HepG2 (cell line): Measurements from ENCODE around the gene SLC22A7. TPM values are rescaled to one million over a fixed set of nuclear protein-coding genes. Genes with fewer than 3 reads are reported as not detected.

ENCODE experiments used
- ATAC-seq: fragments of 200-7000 bp; cut with Tn5 transposase; 3 replicates; pipeline ENCODE4 v1.9.1; 2020; ENCODE audit warnings: mild to moderate bottlenecking, moderate library complexity
- BruUV-seq: library from RNA; stranded (reverse); fragments of 400-500 nt; replicated peaks from 2 replicates; lab custom pipeline; 2021; lab: Mats Ljungman, UMichigan
- CTCF ChIA-PET: fragments of 300-600 bp; formaldehyde crosslinking; extraction: SDS; loops from one replicate; lab custom pipeline; 2021; ENCODE audit warnings: low total read pairs, inconsistent platforms, low intra/inter-chr PET ratio; lab: Yijun Ruan, JAX
- POLR2A ChIA-PET: fragments of 350-600 bp; sonication (Branson Sonifier 250); formaldehyde crosslinking; loops from one replicate; lab custom pipeline; 2020; ENCODE audit warnings: antibody characterized with exemption, inconsistent platforms; lab: Yijun Ruan, JAX
- DNase-seq: peaks from one replicate; pipeline ENCODE4 v3.0.0-alpha.2; 2015; ENCODE audit warnings: low spot score
- FAIRE-seq: peaks from 3 replicates; lab custom pipeline; 2011; peaks lifted over from hg19 to GRCh38; lab: Jason Lieb, UNC
- H2AFZ ChIP-seq: one replicate; pipeline ENCODE4 v1.6.1; 2011; ENCODE audit warnings: low read length, inconsistent platforms
- H3K27ac ChIP-seq: fragments of 300-600 bp; 3 replicates; pipeline ENCODE4 v1.8.0; 2011; ENCODE audit warnings: mixed run types, mild to moderate bottlenecking, mixed read lengths, low read length, inconsistent platforms; ENCODE audit not compliant: insufficient read depth; ENCODE audit errors: extremely low read length
- H3K27me3 ChIP-seq, 2 experiments: fragments of 200-600 bp in 1 of 2; 2 replicates in 1 of 2; 3 replicates in 1 of 2; pipeline versions ENCODE4 v1.6.0 to v1.8.0; 2011; ENCODE audit warnings: low read length in 2 of 2, mild to moderate bottlenecking in 2 of 2, moderate library complexity in 2 of 2, inconsistent platforms in 1 of 2; ENCODE audit not compliant: insufficient read depth in 2 of 2, control insufficient read depth in 1 of 2
- H3K36me3 ChIP-seq, 2 experiments: fragments of 200-600 bp in 1 of 2; replicated peaks in 1 of 2; 2 replicates in 1 of 2; 3 replicates in 1 of 2; pipeline versions ENCODE4 v1.5.1 to v1.8.0; 2011; ENCODE audit warnings: low read length in 2 of 2, inconsistent platforms in 1 of 2; ENCODE audit not compliant: insufficient read depth in 2 of 2, control insufficient read depth in 1 of 2
- H3K4me1 ChIP-seq: 2 replicates; pipeline ENCODE4 v1.5.1; 2012; ENCODE audit warnings: low read length, inconsistent platforms; ENCODE audit not compliant: insufficient read depth
- H3K4me2 ChIP-seq: 2 replicates; pipeline ENCODE4 v1.6.0; 2011; ENCODE audit warnings: low read depth, low read length, inconsistent platforms
- H3K4me3 ChIP-seq, 3 experiments: fragments of 200-600 bp in 1 of 3; sonication (generic), shearing (Covaris generic) in 1 of 3; replicated peaks in 1 of 3; 2 replicates each; pipeline ENCODE4 v1.5.1; 2011 to 2016; ENCODE audit warnings: low read length in 3 of 3, inconsistent platforms in 2 of 3, low read depth in 2 of 3, mild to moderate bottlenecking in 2 of 3, control low read depth in 1 of 3, mixed read lengths in 1 of 3; ENCODE audit not compliant: insufficient read depth in 1 of 3
- H3K79me2 ChIP-seq: one replicate; pipeline ENCODE4 v1.6.1; 2011; ENCODE audit warnings: low read length, inconsistent platforms; ENCODE audit not compliant: insufficient read depth
- H3K9ac ChIP-seq: 2 replicates; pipeline ENCODE4 v1.6.0; 2011; ENCODE audit warnings: mild to moderate bottlenecking, low read depth, low read length, inconsistent platforms; ENCODE audit not compliant: insufficient read depth
- H3K9me3 ChIP-seq: 2 replicates; pipeline ENCODE4 v1.5.1; 2012; ENCODE audit warnings: mild to moderate bottlenecking, low read length
- H4K20me1 ChIP-seq: 2 replicates; pipeline ENCODE4 v1.6.0; 2011; ENCODE audit warnings: inconsistent platforms, mild to moderate bottlenecking, low read length, moderate library complexity; ENCODE audit not compliant: insufficient read depth
- ADNP ChIP-seq: sonication (generic); formaldehyde crosslinking; IDR thresholded peaks from 2 replicates; pipeline ENCODE4 v1.4.0; 2020; ENCODE audit warnings: missing genetic modification reagents
- ATAD3A ChIP-seq: sonication (generic); formaldehyde crosslinking; IDR thresholded peaks from 2 replicates; pipeline ENCODE4 v1.4.0; 2020; ENCODE audit warnings: missing genetic modification reagents
- CBX1 ChIP-seq: IDR thresholded peaks from one replicate; pipeline ENCODE4 v1.6.1; 2016; ENCODE audit warnings: antibody characterized with exemption, low read depth
- GABPB1 ChIP-seq: IDR thresholded peaks from 2 replicates; pipeline ENCODE4 v1.6.1; 2016; ENCODE audit warnings: mild to moderate bottlenecking, missing genetic modification reagents, moderate library complexity, missing compliant biosample characterization
- MXI1 ChIP-seq: IDR thresholded peaks from 3 replicates; pipeline ENCODE4 v1.6.1; 2012; ENCODE audit warnings: low read depth, low read length, inconsistent platforms, borderline replicate concordance
- NFATC3 ChIP-seq: sonication (generic); formaldehyde crosslinking; IDR thresholded peaks from 2 replicates; pipeline ENCODE4 v1.5.1; 2020; ENCODE audit warnings: mild to moderate bottlenecking, missing genetic modification reagents
- NR2F2 ChIP-seq: IDR thresholded peaks from 2 replicates; pipeline ENCODE4 v1.6.1; 2012; ENCODE audit warnings: low read depth, inconsistent platforms, borderline replicate concordance
- SAFB2 ChIP-seq: sonication (generic); formaldehyde crosslinking; IDR thresholded peaks from 2 replicates; pipeline ENCODE4 v1.5.1; 2020; ENCODE audit warnings: missing genetic modification reagents, low read depth, mild to moderate bottlenecking, borderline replicate concordance
- SMYD3 ChIP-seq: sonication (generic); formaldehyde crosslinking; IDR thresholded peaks from 2 replicates; pipeline ENCODE4 v1.8.1; 2023; ENCODE audit warnings: mild to moderate bottlenecking, missing genetic modification reagents
- SRF ChIP-seq: IDR thresholded peaks from 2 replicates; pipeline ENCODE4 v1.6.1; 2011; ENCODE audit warnings: mild to moderate bottlenecking, low read depth, low read length, moderate library complexity
- STAG1 ChIP-seq: sonication (generic); formaldehyde crosslinking; IDR thresholded peaks from 2 replicates; pipeline ENCODE4 v1.4.0; 2020; ENCODE audit warnings: missing genetic modification reagents
- ZBTB20 ChIP-seq: sonication (generic); formaldehyde crosslinking; IDR thresholded peaks from 2 replicates; pipeline ENCODE4 v1.8.1; 2023; ENCODE audit warnings: missing genetic modification reagents, low read depth, mild to moderate bottlenecking, borderline replicate concordance
- ZNF10 ChIP-seq: sonication (generic); formaldehyde crosslinking; IDR thresholded peaks from 2 replicates; pipeline ENCODE4 v1.4.0; 2020; ENCODE audit warnings: mild to moderate bottlenecking, low read depth, missing genetic modification reagents, borderline replicate concordance
- ZNF282 ChIP-seq: fragments of 450-650 bp; IDR thresholded peaks from 2 replicates; pipeline ENCODE4 v1.6.1; 2018; ENCODE audit not compliant: partially characterized antibody
- ZNF331 ChIP-seq: sonication (generic); formaldehyde crosslinking; IDR thresholded peaks from 2 replicates; pipeline ENCODE4 v1.4.0; 2020; ENCODE audit warnings: missing genetic modification reagents
- ZNF670 ChIP-seq: sonication (generic); formaldehyde crosslinking; IDR thresholded peaks from 2 replicates; pipeline ENCODE4 v1.8.0; 2022; ENCODE audit warnings: mild to moderate bottlenecking, missing genetic modification reagents, borderline replicate concordance
- ZNF672 ChIP-seq: sonication (generic); formaldehyde crosslinking; IDR thresholded peaks from 2 replicates; pipeline ENCODE4 v1.8.1; 2022; ENCODE audit warnings: missing genetic modification reagents
- ZNF7 ChIP-seq: IDR thresholded peaks from 2 replicates; pipeline ENCODE4 v1.6.1; 2016; ENCODE audit warnings: missing biosample characterization, missing genetic modification reagents
- ZNF782 ChIP-seq: sonication (generic); formaldehyde crosslinking; IDR thresholded peaks from 2 replicates; pipeline ENCODE4 v1.4.0; 2020; ENCODE audit warnings: missing genetic modification reagents, mild to moderate bottlenecking, borderline replicate concordance
- whole genome bisulfite sequencing: methylation state at CpG from one replicate; pipeline ENCODE4 v1.1.6; 2017; ENCODE audit warnings: low lambda C conversion rate; 5-methylcytosine and 5-hydroxymethylcytosine counted together
- in situ Hi-C: cut with HindIII; loops from 2 replicates; pipeline ENCODE4 v1.10.0; 2017; ENCODE audit warnings: low pct_unique_long_range_greater_than_20kb; ENCODE audit not compliant: extremely low pct_ligation_motif_present
- intact Hi-C: fragments of 100-400 bp; cut with micrococcal nuclease; formaldehyde crosslinking; loops from one replicate; pipeline ENCODE4 v1.10.0; 2022; ENCODE audit not compliant: unreplicated experiment
- polyA plus RNA-seq, 8 experiments: library from polyadenylated mRNA; depleted of rRNA in 3 of 8; stranded (reverse) in 7 of 8; unstranded in 1 of 8; fragments of >200 nt; fragmentation: Illumina TruSeq in 4 of 8; extraction: Trizol in 4 of 8; gene quantifications; 2 replicates each; pipeline versions ENCODE4 v1.2.1 to v1.2.3, GENCODE V29; 2011 to 2016; ENCODE audit warnings: low read depth in 4 of 8, missing spikeins in 1 of 8, mixed read lengths in 1 of 8; ENCODE audit not compliant: insufficient read depth in 1 of 8
- total RNA-seq, 5 experiments: library from RNA; depleted of rRNA; stranded (reverse); fragments of >200 nt; fragmentation: Illumina TruSeq; extraction: Trizol; gene quantifications; 2 replicates each; pipeline ENCODE4 v1.2.3, GENCODE V29; 2016; ENCODE audit warnings: low read depth in 1 of 5
- TF ChIP-seq, protein P1 (sequence below): sonication (generic); formaldehyde crosslinking; IDR thresholded peaks from 2 replicates; pipeline ENCODE4 v1.8.1; 2022; ENCODE audit warnings: mild to moderate bottlenecking, missing genetic modification reagents
- TF ChIP-seq, protein P2 (sequence below): sonication (generic); formaldehyde crosslinking; IDR thresholded peaks from 2 replicates; pipeline ENCODE4 v1.8.1; 2023; ENCODE audit warnings: missing genetic modification reagents, mild to moderate bottlenecking, borderline replicate concordance
- TF ChIP-seq, protein P3 (sequence below): IDR thresholded peaks from 2 replicates; pipeline ENCODE4 v1.6.1; 2016; ENCODE audit warnings: low read depth
- TF ChIP-seq, protein P4 (sequence below): sonication (generic); formaldehyde crosslinking; IDR thresholded peaks from 2 replicates; pipeline ENCODE4 v1.8.0; 2022; ENCODE audit warnings: mild to moderate bottlenecking, missing genetic modification reagents, moderate library complexity

SLC22A7 gene
- total and polyA plus RNA-seq, 2 of the 13 experiments (the other 11 are each of a cell fraction or from before 2014, with no cell fraction given), result 5.3 to 22.6 TPM

DNA sequence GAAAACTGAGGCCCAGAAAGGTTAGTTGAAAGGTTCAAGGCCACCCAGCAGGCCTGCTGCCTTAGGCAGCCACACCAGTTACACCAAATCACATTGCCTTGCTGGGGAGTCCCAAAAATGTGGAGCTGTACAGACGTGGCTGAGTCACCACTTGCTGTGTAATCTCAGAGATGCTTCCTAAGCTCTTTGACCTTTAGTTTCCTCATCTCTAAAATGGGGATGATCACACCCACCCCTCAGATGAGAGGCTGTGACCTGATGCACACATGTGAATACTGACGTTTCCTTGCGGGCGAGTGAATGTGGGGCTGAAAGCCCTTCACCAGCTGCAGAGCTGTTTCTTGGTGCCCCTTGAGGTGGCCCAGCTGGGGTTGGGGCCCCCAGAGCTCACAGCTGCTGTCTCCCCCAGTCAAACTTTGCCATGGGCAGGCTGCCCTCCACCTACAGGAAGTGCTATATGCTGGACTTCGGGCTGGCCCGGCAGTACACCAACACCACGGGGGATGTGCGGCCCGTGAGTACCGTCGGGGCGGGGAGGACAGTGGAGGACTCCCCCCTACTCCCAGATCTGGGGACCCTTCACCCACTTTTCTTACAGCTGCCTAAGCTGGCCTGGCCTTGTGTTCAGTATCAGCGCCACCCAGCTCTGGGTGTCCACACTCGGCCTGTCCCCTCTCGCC lies 43.8 kb upstream of the SLC22A7 start:
- ChIA-PET POLR2A (no interaction called here), CTCF (no interaction called here)
- FAIRE-seq (no peak), DNase-seq (no peak), ATAC-seq (peak; percentile 6; the same call in 2 of the 3 replicates)
- Histone ChIP-seq H3K79me2 (no peaks in the 10 kb centered on the region), H3K4me1 (peaks cover 42% of the 10 kb centered on the region), H3K4me2 (peak overlapping the region; percentile 32; the same call in 1 of the 2 replicates), H3K9me3 (no peaks in the 10 kb centered on the region), H3K9ac (no peak overlapping the region), H2AFZ (no peak overlapping the region), H3K36me3 (no peaks in the 10 kb centered on the region), H4K20me1 (no peaks in the 10 kb centered on the region), H3K27me3 (peaks cover 23 to 81% of the 10 kb centered on the region in 2 experiments), H3K4me3 (no peak overlapping the region), H3K27ac (no peak overlapping the region)
- 43% methylated on average over 8 of the region's 15 CpGs for WGBS
- intact Hi-C loops (no loop called here), in situ Hi-C loops (no loop called here)
- no TSS peak for BruUV-seq
- TF ChIP-seq ZNF331 (CRISPR knock-in tag) (no peak), ZNF10 (CRISPR knock-in tag) (no peak), CBX1 (no peak), NR2F2 (no peak), ZNF782 (CRISPR knock-in tag) (no peak), ZNF7 (CRISPR knock-in tag) (no peak), STAG1 (CRISPR knock-in tag) (no peak), ZNF672 (CRISPR knock-in tag) (no peak), SMYD3 (CRISPR knock-in tag) (no peak), ZBTB20 (CRISPR knock-in tag) (no peak), SRF (no peak), ZNF282 (no peak), ADNP (CRISPR knock-in tag) (peak; percentile 40; the same call in 1 of the 2 replicates), GABPB1 (CRISPR knock-in tag) (peak; percentile 35; the same call in 1 of the 2 replicates), SAFB2 (CRISPR knock-in tag) (no peak), NFATC3 (CRISPR knock-in tag) (no peak), ATAD3A (no peak), MXI1 (no peak), ZNF670 (no peak)
- TF ChIP-seq, protein P1, sequence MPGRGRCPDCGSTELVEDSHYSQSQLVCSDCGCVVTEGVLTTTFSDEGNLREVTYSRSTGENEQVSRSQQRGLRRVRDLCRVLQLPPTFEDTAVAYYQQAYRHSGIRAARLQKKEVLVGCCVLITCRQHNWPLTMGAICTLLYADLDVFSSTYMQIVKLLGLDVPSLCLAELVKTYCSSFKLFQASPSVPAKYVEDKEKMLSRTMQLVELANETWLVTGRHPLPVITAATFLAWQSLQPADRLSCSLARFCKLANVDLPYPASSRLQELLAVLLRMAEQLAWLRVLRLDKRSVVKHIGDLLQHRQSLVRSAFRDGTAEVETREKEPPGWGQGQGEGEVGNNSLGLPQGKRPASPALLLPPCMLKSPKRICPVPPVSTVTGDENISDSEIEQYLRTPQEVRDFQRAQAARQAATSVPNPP (CRISPR knock-in tag), result no peak
- TF ChIP-seq, protein P2, sequence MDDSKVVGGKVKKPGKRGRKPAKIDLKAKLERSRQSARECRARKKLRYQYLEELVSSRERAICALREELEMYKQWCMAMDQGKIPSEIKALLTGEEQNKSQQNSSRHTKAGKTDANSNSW (CRISPR knock-in tag), result no peak
- TF ChIP-seq, protein P3, sequence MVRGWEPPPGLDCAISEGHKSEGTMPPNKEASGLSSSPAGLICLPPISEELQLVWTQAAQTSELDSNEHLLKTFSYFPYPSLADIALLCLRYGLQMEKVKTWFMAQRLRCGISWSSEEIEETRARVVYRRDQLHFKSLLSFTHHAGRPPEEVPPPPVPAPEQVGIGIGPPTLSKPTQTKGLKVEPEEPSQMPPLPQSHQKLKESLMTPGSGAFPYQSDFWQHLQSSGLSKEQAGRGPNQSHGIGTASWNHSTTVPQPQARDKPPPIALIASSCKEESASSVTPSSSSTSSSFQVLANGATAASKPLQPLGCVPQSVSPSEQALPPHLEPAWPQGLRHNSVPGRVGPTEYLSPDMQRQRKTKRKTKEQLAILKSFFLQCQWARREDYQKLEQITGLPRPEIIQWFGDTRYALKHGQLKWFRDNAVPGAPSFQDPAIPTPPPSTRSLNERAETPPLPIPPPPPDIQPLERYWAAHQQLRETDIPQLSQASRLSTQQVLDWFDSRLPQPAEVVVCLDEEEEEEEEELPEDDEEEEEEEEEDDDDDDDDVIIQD (CRISPR knock-in tag), result no peak
- TF ChIP-seq, protein P4, sequence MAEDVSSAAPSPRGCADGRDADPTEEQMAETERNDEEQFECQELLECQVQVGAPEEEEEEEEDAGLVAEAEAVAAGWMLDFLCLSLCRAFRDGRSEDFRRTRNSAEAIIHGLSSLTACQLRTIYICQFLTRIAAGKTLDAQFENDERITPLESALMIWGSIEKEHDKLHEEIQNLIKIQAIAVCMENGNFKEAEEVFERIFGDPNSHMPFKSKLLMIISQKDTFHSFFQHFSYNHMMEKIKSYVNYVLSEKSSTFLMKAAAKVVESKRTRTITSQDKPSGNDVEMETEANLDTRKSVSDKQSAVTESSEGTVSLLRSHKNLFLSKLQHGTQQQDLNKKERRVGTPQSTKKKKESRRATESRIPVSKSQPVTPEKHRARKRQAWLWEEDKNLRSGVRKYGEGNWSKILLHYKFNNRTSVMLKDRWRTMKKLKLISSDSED (CRISPR knock-in tag), result no peak
